Tibial artery (tissue), 4 donors: ENCODE data around the gene OSBPL8.

Experiments used
- DNase-seq, 2 donors: peaks; one replicate each; pipeline ENCODE4 v3.0.0-alpha.2; 2019
- H3K27ac ChIP-seq, 2 donors: fragments of 200-600 bp; sonication (generic) in 1 of 2; 1 replicate in 1 of 2; 2 replicates in 1 of 2; pipeline ENCODE4 v1.5.1; 2018 to 2019; ENCODE audit warnings: mild to moderate bottlenecking in 1 of 2
- H3K27me3 ChIP-seq, 2 donors: fragments of 200-600 bp; sonication (generic) in 1 of 2; one replicate each; pipeline versions ENCODE4 v1.5.1 to v1.6.0; 2016 to 2019
- H3K36me3 ChIP-seq, 3 donors: fragments of 200-600 bp; sonication (generic) in 2 of 3; one replicate each; pipeline ENCODE4 v1.5.1; 2016 to 2019; ENCODE audit warnings: mild to moderate bottlenecking in 2 of 3
- H3K4me1 ChIP-seq, 4 donors: fragments of 200-600 bp; sonication (generic) in 2 of 4; 1 replicate in 3 of 4; 2 replicates in 1 of 4; pipeline ENCODE4 v1.5.1; 2016 to 2019
- H3K4me3 ChIP-seq, 2 donors: fragments of 200-600 bp; sonication (generic) in 1 of 2; 1 replicate in 1 of 2; 2 replicates in 1 of 2; pipeline ENCODE4 v1.5.1; 2018 to 2019; ENCODE audit warnings: mild to moderate bottlenecking in 2 of 2
- H3K9me3 ChIP-seq, 3 donors: fragments of 200-600 bp; sonication (generic) in 1 of 3; one replicate each; pipeline ENCODE4 v1.5.1; 2016 to 2019
- CTCF ChIP-seq, 2 experiments: fragments of 200-600 bp in 1 of 2; fragments of 450-650 bp in 1 of 2; IDR thresholded peaks; one replicate each; pipeline ENCODE4 v1.5.1; 2017 to 2019; ENCODE audit warnings: antibody characterized with exemption in 2 of 2, mild to moderate bottlenecking in 1 of 2, moderate library complexity in 1 of 2
- intact Hi-C: fragments of 100-400 bp; cut with DNase I; formaldehyde crosslinking; loops from one replicate; pipeline ENCODE4 v1.15.0; 2023; ENCODE audit warnings: low total_unique reads

OSBPL8 gene

GRCh38 chr12:76345569-76345968, 214.0 kb downstream of the OSBPL8 start:
- no peak for TF ChIP-seq CTCF (IDR thresholded peaks at IDR 0.05)
- intact Hi-C loops, result loop anchor here (10.0 kb wide), 2 partner anchors 209 to 261 kb away; partner anchors contain the start of genes NAP1L1 and OSBPL8
- DNase-seq, result no peak
- Histone ChIP-seq H3K9me3 (no peaks in the 10 kb centered on the region), H3K4me1 (peaks cover 0 to 24% (median 10%) of the 10 kb centered on the region in 4 donors), H3K4me3 (no peak overlapping the region), H3K27ac (no peak overlapping the region), H3K36me3 (no peaks in the 10 kb centered on the region), H3K27me3 (no peaks in the 10 kb centered on the region)

DNA sequence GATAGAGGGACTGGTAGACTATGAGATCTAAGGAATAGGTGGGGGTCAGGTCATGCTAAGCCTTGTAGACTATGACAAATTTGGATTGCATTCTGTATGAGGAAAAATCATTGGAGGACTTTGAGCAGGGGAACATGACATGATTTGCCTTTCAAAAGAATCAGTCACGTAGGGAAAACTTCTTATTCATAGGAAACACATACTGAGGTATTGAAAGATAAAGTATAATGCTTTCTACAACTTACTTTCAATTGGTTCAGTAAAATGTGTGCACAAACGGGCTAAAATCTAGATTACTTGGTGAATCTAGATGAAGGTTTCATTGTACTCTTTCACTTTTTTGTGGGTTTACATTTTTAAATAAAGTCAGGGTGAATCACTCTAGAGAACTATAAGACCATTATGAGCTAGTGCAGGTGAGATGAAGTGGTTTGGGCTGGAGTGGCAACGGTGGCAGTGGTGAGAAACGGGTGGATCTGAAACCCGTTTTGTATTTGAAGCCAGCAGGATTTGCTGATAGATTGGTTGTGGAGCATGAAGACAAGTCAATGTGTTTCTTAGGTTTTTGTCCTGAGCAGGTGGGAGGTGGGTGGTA, 218.0 kb downstream of the OSBPL8 start:
- no peak for DNase-seq
- Histone ChIP-seq H3K4me3 (no peak overlapping the region), H3K36me3 (no peaks in the 10 kb centered on the region), H3K27ac (no peak overlapping the region), H3K9me3 (no peaks in the 10 kb centered on the region), H3K27me3 (no peaks in the 10 kb centered on the region), H3K4me1 (peaks cover 0 to 8% (median 4%) of the 10 kb centered on the region in 4 donors)
- TF ChIP-seq CTCF (IDR thresholded peaks at IDR 0.05), result no peak
- intact Hi-C loops, result loop anchor here (10.0 kb wide), 2 partner anchors 213 to 257 kb away; partner anchors contain the start of genes NAP1L1 and OSBPL8

DNA sequence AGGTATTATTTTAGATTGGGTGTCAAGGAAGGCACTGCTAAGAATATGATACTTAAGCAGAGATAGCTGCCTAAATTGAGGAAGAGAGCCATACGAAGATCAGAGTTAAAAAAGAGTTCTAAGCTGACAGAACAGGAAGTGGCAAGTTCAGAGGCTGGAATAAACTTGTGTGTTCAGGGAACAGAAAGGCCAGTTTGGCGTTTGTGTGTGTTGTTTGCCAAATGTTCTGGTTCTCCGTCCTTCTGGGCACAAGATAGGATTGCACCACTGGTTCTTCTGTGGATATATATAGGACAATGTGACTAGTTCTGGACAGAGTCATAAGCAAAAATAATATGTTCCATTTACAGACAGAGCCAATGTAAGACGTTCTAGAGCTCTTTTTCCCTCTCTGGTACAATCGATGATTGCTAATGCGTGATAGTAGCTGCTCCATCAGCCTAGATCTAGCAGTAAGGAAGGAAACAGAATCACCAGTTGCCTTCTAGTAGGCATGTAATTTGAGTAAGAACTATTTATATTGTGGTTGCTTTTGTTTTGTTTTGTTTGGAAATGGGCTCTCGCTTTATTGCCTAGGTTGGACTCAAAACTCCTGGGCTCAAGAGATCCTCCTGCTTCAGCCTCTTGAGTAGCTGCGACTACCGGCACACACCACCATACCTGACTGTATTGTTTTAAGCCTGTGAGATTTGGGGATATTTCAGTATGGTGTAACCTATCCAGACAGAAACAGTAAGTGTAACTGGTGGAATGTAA, 218.7 kb downstream of the OSBPL8 start:
- no peaks in the 10 kb centered on the region for H3K27me3 ChIP-seq
- no peak overlapping the region for H3K27ac ChIP-seq
- no peak overlapping the region for H3K4me3 ChIP-seq
- no peaks in the 10 kb centered on the region for H3K36me3 ChIP-seq
- H3K4me1 ChIP-seq, result peaks cover 0 to 5% (median 2%) of the 10 kb centered on the region in 4 donors
- TF ChIP-seq CTCF (IDR thresholded peaks at IDR 0.05), result no peak
- DNase-seq, result no peak
- intact Hi-C loops, result loop anchor here (10.0 kb wide), 2 partner anchors 214 to 256 kb away; partner anchors contain the start of genes NAP1L1 and OSBPL8
- no peaks in the 10 kb centered on the region for H3K9me3 ChIP-seq

GRCh38 chr12:76337583-76337982, 222.0 kb downstream of the OSBPL8 start:
- no peak for TF ChIP-seq CTCF (IDR thresholded peaks at IDR 0.05)
- Histone ChIP-seq H3K27me3 (peaks cover 0 to 2% of the 10 kb centered on the region in 2 donors), H3K27ac (no peak overlapping the region), H3K9me3 (no peaks in the 10 kb centered on the region), H3K36me3 (no peaks in the 10 kb centered on the region), H3K4me1 (no peaks in the 10 kb centered on the region), H3K4me3 (no peak overlapping the region)
- no peak for DNase-seq
- intact Hi-C loops, result no loop called here

DNA sequence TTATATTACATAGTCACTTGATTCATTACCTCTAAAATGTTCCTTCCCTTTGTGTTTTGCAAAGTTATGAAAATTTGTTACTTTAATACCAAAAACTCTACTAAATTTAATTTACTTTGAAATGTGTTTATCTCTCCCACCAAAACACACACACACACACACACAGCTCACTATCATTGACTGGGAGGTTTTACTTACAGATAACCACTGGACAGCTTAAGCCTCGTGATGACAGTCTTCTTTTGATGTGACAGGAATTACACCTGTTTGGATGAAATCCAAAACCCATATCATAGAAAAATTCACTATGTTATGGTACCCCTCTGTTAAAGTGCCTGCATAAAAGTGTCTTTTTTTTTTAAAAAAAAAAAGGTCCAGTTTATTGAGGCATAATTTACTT, 227.0 kb downstream of the OSBPL8 start:
- Histone ChIP-seq H3K27me3 (peaks cover 0 to 2% of the 10 kb centered on the region in 2 donors), H3K27ac (no peak overlapping the region), H3K36me3 (no peaks in the 10 kb centered on the region), H3K9me3 (peaks cover 0 to 12% (median 6%) of the 10 kb centered on the region in 3 donors), H3K4me1 (no peaks in the 10 kb centered on the region), H3K4me3 (no peak overlapping the region)
- intact Hi-C loops, result no loop called here
- no peak for DNase-seq
- no peak for TF ChIP-seq CTCF (IDR thresholded peaks at IDR 0.05)
